ENCODE measurements around the gene HCN2.

The HCN2 gene

GRCh38 chr19:642767-643727 lies 53.4 kb downstream of the HCN2 start:
- no peak for DNase-seq

GRCh38 chr19:643736-644135 lies 54.1 kb downstream of the HCN2 start:
- DNase-seq, result no peak

DNA sequence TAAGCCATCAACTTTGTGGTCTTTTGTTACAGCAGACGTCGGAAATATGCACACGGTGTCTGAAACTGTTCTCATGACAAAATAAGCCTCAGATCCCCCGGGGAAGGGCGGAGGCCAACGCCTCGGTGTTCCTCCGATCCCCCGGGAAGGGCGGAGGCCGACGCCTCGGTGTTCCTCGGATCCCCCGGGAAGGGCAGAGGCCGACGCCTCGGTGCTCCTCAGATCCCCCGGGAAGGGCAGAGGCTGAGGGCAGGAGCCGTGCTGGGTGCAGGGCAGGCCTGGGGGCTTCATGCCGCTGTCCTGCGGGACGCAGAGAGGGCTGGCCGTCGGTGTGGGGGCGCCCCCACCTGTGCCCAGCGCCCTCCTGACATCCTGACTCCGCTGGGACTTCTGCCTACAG lies 54.7 kb downstream of the HCN2 start:
- DNase-seq, result no peak

DNA sequence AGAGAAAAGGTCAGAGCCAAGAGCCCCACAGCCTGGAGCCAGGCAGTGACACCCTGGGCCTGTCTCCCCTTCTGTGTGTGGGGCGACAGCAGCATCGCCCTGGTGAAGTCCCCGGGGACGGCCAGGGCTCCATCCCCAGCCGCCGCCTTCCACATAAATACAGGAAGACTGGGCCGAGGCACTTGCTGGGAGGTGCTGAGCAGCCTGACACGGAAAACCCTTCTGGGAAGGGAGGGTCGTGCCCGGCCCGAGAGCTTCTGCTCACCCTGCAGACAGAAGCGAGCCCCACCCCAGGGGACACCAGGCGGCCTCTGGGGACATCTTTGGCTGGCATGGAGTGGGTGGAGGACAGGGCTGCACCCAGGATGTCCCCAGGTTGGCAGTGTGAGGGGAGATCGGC lies 55.1 kb downstream of the HCN2 start:
- no peak for DNase-seq

DNA sequence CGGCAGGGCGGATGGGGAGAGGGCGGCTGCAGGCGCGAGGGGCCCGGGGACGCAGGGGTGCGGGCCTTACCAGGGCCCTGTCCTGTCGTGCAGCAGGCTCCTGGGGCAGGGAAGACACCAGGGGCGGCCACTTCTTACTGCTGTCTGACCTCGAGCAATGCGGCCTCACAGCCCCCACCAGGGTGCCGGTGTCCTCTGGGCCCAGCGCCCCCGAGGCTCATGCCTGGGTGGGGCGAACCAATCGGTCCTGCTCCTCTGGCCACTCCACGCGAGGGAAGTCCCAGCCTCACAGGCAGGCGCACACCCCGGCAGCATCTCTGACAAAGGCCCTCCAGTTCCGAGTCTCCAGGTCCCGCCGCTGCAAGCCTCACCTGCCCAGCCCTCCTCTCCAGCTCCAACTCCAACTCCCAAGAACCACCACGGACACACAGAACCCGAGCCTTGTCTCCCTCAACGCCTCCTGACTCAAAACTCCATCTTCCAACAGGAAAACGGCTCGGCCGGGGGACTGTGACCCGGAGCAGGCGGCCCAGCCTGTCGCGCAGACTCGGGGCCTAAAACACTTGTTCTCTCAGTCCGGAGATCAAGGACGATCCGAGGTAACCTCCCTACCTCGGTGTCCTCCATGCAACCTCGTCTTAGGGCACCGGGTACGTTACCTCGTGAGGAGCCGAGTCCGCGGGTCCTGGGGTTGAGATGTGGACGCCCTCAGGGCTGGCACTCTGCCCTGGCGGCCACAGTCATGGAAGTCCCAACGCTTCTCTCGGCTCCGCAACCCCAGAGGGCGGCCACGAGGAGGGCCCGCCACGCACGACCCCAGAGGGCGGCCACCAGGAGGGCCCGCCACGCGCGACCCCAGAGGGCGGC lies 56.5 kb downstream of the HCN2 start:
- DNase-seq, result no peak

- DNase-seq, result no peak
Observed at GRCh38 chr19:646779-647565, 57.3 kb downstream of the HCN2 start.

DNA sequence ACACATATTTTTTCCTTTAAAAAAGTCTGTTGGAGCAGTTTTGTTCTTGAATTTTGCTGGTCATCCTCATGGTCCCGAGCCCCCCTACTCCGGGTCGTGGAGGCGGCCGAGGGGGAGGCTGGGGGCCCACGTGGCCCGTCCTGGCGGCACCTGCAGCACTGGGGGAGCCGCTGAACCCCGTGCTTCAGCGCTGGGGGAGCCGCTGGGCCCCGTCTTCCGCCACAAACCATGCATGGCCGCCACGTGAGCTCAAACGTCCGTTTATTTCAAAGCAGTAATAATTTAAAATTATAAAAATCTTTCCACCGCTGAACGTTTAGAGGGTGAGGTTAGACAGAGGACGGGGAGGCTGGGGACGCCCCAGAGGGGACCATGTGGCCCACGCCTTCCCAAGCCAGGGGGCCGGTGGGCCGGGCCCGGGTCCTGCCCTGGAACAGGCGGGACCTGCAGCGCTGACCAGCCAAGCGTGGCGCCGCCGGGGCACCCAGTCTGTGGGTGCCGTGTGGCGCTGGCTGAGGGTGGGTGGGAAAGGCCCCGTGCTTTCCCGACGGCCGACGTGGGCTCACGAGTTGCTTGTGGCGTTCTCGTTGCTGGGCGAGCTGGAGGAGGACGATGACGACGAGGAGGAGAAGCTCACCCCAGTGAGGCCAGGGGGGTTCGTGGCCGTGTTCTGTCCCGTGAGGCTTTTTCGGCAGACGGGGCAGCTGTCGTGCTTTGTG lies 58.0 kb downstream of the HCN2 start:
- DNase-seq, result no peak

DNA sequence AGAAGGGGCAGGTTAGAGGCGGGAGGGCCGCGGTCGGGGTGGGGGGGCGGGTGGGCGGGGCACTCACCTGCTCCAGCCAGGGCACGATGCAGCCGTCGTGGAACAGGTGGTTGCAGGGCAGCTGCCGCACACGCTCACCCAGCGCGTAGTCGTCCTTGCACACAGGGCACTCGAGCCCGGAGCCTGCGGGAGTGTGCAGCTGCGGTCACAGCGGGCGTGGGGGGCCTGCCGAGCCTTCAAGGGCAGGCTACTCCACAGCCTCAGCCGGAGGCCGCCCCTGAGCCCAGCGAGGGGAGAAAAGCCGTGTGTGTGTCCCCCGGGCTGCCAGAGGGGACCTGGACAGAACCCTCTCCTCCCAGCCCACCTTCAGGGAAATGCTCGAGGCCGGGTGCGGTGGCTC lies 58.6 kb downstream of the HCN2 start:
- no peak for DNase-seq

- no peak for DNase-seq
Observed at GRCh38 chr19:648904-649801, 59.5 kb downstream of the HCN2 start.

- no peak for DNase-seq
Observed at GRCh38 chr19:650121-650520, 60.4 kb downstream of the HCN2 start.

DNA sequence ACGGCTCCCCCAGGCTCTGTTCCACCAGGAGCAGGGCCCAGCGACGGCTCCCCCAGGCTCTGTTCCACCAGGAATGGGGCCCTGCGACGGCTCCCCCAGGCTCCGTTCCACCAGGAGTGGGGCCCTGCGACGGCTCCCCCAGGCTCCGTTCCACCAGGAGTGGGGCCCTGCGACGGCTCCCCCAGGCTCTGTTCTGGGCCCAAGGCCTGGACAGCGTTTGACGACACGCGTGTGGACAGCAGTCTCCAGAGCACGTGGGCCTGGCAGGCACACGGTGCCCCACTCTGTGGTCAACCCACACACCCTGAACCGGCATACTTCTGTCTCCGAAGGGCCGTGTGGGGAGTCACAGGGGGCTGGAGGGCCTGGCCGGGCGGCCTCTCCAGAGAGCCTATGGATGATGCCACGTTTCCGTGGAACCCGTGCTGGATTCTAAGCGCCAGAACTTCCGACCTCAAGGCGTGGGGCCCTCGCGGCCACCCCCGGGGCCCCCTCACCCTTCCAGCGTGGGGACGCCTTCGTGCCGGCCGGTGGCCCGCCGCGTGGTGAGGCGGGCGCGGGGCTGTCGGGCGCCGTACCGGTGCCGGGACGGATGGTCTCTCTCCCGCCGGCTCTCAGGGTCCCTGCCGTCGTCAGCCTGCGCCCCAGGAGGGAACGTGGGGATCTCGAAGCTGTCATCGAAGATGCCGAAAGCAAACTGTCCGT lies 61.6 kb downstream of the HCN2 start:
- DNase-seq, result no peak

DNA sequence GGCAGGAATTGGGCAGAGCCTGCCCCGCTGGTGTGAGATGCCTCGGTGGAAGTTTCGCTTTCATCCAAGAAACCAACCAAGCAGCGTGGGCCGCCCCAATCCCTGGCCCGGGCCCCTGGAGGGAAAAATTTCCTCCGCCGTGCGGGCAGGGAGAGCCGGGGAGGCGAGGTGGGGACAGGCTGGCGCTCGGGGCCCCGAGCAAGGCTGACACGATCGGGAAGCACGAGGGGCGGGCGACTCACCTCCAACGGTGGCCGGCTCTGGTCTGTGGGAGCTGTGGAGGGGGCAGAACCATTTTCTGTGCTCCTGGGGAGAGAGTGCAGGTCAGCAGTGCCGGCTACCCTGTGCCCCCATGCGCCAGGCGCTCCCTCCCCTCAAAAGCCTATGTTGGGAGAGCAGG lies 62.3 kb downstream of the HCN2 start:
- no peak for DNase-seq

GRCh38 chr19:652467-653389 lies 63.0 kb downstream of the HCN2 start:
- no peak for DNase-seq

DNA sequence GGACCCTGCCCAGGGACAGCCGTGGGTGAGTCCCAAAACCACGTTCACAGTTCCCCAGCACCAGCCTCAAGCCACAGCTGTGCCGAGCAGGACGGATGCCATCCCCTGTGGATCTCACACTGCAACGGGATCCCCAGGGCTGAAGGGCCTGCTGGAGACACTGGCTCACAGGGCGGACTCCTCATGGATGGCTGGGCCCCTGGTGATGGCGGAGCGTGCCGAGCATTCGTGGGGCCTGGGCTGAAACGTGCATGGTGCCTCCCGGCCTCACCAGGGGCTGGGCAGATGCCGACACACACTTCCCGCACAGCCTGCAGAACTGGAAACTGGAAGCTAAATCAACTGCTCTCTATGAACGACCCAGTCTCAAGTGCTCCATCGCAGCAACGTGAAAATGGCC lies 63.7 kb downstream of the HCN2 start:
- no peak for DNase-seq

DNA sequence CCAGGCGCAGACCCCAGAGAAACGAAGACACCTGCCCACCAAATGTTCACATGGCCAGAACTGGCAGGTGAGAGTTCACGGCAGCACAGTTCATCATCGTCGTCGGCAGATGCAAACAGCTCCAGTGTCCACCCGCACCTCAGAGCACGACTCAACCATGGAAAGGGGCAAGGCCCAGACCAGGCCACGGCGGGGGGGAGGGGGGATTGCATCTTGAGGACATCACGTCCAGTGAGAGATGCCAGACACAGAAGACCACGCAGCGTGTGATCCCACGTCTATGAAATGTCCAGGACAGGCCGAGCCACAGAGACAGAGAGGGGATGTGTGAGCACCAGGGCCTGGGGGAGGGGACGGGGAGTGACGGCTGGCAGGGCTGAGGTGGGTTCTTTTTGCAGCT lies 66.0 kb downstream of the HCN2 start:
- no peak for DNase-seq

- DNase-seq, result no peak
Observed at GRCh38 chr19:656751-657559, 67.3 kb downstream of the HCN2 start.

DNA sequence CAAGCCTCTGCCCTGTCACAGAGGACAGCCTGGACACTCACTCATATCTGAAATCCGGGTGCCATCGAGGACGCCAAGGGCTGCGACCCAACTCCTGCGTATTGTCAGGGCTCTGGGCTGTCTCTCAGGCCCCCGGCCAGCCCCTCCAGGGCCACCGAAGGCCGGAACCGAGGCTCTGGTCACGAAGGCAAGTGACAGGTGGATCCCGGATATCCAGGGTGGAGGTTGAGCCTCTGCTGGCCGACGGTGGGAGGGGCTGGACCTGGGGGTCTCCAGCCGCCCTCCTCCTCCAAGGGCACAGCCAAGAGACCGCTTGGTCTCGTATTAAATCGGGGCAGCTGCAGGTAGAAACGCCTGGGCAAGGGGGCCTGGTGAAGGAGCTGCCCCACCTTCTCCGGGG lies 67.9 kb downstream of the HCN2 start:
- no peak for DNase-seq

DNA sequence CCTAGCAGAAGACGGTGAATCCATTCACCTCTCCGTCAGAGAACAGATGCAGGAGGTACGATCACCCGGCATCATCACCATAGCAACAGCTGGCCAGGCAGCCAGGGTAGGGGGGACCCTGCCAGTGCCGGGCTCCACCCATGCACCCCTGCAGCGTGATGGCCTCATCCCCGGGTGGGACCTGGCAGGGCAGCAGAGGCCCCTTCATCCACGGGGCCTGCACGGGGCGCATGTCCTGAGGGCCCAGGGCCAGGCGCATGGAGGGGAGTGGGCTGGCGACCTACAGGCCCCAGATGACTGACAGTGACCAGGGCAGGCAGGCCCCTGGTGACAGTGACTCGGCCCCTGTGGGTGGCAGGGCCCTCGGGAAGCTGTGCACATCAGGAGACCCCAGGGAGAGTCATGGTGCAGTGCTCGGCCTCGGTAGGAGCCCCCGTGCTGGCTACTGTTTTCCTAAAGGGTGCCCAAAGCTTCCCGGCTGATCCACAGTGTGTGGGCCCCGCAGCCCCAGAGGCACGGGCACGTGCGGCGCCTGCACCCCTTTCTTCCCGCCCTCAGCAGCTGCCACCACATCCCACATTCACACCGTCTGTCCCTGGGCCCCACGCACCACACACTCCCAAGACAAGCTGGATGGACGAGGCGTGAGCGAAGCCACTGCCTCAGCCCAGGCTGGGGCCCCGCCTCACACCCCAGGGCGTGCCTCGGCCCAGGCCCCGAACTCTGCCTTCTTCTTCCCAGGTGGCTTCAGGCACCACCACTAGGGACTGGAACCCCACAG lies 68.6 kb downstream of the HCN2 start:
- no peak for DNase-seq
